Activated naive CD4-positive, alpha-beta T cell treated with anti-CD3 and anti-CD28 coated beads, Interleukin-2, amount 50 U/mL, for 16 hours (primary cell): ENCODE results near the gene PDLIM4.
A peak's percentile ranks its signal among the peaks of the same experiment; 100 is the strongest.

ENCODE experiments used
- DNase-seq: peaks from one replicate; pipeline ENCODE4 v3.0.0-alpha.2; 2020

PDLIM4 gene

GRCh38 chr5:132254321-132254977 lies 3.0 kb upstream of the PDLIM4 start:
- no peak for DNase-seq

- no peak for DNase-seq
Measured at GRCh38 chr5:132256086-132256782, 1.3 kb upstream of the PDLIM4 start.

- DNase-seq: no peak
Measured at GRCh38 chr5:132256783-132257130, 739 bp upstream of the PDLIM4 start.

GRCh38 chr5:132258102-132259068 lies 889 bp downstream of the PDLIM4 start:
- no peak for DNase-seq

GRCh38 chr5:132259069-132259851 lies 1.8 kb downstream of the PDLIM4 start:
- no peak for DNase-seq

- DNase-seq: no peak
Measured at GRCh38 chr5:132260051-132260450, 2.6 kb downstream of the PDLIM4 start.

GRCh38 chr5:132260714-132261551 lies 3.4 kb downstream of the PDLIM4 start:
- DNase-seq: peak; percentile 36

- DNase-seq: no peak
Measured at GRCh38 chr5:132261881-132262845, 4.7 kb downstream of the PDLIM4 start.

GRCh38 chr5:132262882-132263547 lies 5.5 kb downstream of the PDLIM4 start:
- DNase-seq: no peak

- no peak for DNase-seq
Measured at GRCh38 chr5:132263548-132264261, 6.2 kb downstream of the PDLIM4 start.

- DNase-seq: no peak
Measured at GRCh38 chr5:132264546-132265335, 7.2 kb downstream of the PDLIM4 start.

- no peak for DNase-seq
Measured at GRCh38 chr5:132265336-132266030, 8.0 kb downstream of the PDLIM4 start.

GRCh38 chr5:132266031-132266835 lies 8.7 kb downstream of the PDLIM4 start:
- DNase-seq: no peak

GRCh38 chr5:132266836-132267160 lies 9.3 kb downstream of the PDLIM4 start:
- DNase-seq: no peak

- no peak for DNase-seq
Measured at GRCh38 chr5:132267166-132267739, 9.8 kb downstream of the PDLIM4 start.

GRCh38 chr5:132267931-132268768 lies 10.7 kb downstream of the PDLIM4 start:
- no peak for DNase-seq
